GM12874 (cell line): ENCODE measurements around the gene DBNL.

Source experiments
- TF ChIP-seq, protein P1 (sequence below): IDR thresholded peaks from 2 replicates; pipeline ENCODE4 v1.5.1; 2011; ENCODE audit warnings: low read depth, mild to moderate bottlenecking, control low read depth, low read length, moderate library complexity; ENCODE audit not compliant: insufficient read depth

The DBNL gene

DNA sequence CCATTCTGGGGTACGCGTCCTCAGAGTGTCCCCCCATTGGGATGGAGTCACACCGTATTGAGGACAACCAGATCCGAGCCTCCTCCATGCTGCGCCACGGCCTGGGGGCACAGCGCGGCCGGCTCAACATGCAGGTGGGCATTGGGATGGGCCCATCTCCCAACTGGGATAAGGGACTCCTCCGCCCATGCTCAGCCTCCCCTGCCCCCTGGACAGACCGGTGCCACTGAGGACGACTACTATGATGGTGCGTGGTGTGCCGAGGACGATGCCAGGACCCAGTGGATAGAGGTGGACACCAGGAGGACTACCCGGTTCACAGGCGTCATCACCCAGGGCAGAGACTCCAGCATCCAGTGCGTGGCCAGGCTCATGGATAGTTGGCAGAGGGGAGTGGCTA lies 65.5 kb downstream of the DBNL start:
- TF ChIP-seq, protein P1, sequence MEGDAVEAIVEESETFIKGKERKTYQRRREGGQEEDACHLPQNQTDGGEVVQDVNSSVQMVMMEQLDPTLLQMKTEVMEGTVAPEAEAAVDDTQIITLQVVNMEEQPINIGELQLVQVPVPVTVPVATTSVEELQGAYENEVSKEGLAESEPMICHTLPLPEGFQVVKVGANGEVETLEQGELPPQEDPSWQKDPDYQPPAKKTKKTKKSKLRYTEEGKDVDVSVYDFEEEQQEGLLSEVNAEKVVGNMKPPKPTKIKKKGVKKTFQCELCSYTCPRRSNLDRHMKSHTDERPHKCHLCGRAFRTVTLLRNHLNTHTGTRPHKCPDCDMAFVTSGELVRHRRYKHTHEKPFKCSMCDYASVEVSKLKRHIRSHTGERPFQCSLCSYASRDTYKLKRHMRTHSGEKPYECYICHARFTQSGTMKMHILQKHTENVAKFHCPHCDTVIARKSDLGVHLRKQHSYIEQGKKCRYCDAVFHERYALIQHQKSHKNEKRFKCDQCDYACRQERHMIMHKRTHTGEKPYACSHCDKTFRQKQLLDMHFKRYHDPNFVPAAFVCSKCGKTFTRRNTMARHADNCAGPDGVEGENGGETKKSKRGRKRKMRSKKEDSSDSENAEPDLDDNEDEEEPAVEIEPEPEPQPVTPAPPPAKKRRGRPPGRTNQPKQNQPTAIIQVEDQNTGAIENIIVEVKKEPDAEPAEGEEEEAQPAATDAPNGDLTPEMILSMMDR: no peak

DNA sequence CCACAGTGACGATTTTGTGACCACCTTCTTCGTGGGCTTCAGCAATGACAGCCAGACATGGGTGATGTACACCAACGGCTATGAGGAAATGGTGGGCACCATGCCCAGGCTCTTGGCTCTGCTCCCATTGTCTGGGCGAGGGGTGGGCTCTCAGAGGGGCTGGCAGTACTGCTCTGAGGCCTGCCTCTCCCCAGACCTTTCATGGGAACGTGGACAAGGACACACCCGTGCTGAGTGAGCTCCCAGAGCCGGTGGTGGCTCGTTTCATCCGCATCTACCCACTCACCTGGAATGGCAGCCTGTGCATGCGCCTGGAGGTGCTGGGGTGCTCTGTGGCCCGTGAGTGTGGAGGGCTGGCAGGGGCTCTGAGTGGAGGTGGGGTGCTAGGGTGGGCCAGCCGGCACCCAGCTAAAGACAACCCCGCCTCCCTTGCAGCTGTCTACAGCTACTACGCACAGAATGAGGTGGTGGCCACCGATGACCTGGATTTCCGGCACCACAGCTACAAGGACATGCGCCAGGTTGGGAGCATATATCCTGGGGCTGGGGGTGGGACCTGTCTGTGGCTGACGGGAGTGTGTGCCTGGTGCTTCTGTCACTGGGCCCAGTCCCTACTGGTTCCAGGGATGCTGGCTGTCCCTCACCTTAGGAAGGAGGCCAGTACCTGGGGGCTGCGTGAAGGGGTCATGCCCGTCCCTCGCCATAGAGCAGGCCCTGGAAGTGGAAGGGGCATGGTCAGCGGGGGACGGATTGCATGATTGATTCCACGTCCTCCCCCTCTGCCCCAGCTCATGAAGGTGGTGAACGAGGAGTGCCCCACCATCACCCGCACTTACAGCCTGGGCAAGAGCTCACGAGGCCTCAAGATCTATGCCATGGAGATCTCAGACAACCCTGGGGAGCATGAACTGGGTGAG lies 66.5 kb downstream of the DBNL start:
- TF ChIP-seq, protein P1: no peak
